GM12865 (cell line): ENCODE data around the gene PDE4D.
A peak's percentile ranks its signal among the peaks of the same experiment; 100 is the strongest.
"Not testable (repeated sequence)": the region's sequence is repeated elsewhere in the genome, so short reads cannot be mapped to it uniquely, and the experiment has no call there.

Experiments
- DNase-seq: peaks from one replicate; pipeline ENCODE4 v3.0.0; 2010; ENCODE audit warnings: low read depth
- H3K4me3 ChIP-seq: 2 replicates; pipeline ENCODE4 v1.5.1; 2011; ENCODE audit warnings: mild to moderate bottlenecking, low read depth, low read length, control low read depth
- CTCF ChIP-seq: IDR thresholded peaks from 2 replicates; pipeline ENCODE4 v1.5.1; 2011; ENCODE audit warnings: low read length, control low read depth, low read depth, inconsistent platforms; ENCODE audit not compliant: insufficient read depth; ENCODE audit errors: missing control alignments

PDE4D gene

DNA sequence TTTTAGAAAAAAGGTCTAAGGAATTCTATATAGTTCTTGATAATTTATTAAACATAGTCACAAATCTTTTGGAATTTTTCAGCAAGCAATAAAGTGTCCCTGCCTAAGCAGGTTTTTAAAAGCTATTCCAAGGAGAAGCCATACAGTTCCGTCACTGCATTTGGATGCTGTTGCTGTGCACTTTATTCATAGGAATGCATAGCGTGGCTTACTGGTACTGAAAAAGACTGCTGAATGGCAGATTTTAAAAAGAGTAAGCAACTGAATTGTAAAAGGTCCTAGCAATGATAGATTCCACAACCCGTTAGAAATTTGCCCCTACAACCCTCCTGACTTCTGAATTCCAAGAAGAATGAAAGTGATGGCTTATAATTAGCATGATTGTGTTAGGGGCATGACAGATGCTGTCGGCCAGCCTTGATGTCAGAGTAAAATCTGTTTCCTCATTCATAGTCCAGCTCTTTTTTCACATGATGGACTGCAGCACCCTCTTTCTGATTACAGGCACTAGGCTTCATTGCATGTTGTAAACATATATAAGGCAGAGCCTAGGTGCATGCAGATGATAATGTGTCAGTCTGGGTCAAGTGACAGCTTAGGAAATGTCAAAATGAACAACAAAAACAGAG, 227.0 kb downstream of the PDE4D start:
- no peak for TF ChIP-seq CTCF
- no peak overlapping the region for H3K4me3 ChIP-seq
- no peak for DNase-seq

GRCh38 chr5:59665832-59666203, 227.7 kb downstream of the PDE4D start:
- not testable (repeated sequence) for DNase-seq, H3K4me3 ChIP-seq
- peak; percentile 5 for TF ChIP-seq CTCF

GRCh38 chr5:59665086-59665831, 228.3 kb downstream of the PDE4D start:
- no peak for TF ChIP-seq CTCF
- H3K4me3 ChIP-seq: no peak overlapping the region
- DNase-seq: no peak

DNA sequence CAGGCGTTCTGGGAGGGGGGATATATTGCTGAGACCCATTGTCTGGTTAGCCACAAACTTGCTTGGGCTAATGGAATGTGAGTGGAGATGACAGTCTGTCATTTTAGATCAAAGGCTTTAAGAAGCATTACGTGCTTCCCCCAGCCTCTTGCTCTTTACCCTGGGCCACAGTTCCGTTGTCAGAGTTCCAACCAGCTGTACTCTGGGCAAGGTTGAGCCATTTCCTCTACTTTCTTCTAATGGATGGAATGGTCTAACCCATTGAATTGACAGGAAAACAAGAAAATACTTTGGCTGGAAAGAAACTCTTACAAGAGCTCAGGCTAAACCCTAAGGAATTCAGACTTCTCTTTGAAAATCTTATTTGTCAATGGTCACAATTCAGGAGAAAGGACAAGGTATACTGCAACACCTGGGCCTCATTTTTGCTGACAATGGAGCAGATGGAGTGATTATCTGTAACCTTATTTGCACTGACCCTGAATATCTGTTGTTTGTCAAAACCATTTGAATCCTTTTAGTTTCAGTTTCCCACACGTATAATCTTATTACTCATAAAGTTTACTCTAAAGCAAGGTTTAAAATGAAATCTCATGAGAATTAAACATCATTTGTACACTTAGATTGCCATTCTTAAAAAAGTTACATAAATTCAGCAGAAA, 231.4 kb downstream of the PDE4D start:
- peak overlapping the region; percentile 5; the same call in 1 of the 2 replicates for H3K4me3 ChIP-seq
- TF ChIP-seq CTCF: no peak
- peak; percentile 28 for DNase-seq

- no peak overlapping the region for H3K4me3 ChIP-seq
- DNase-seq: no peak
- no peak for TF ChIP-seq CTCF
These were observed 232.2 kb downstream of the PDE4D start for GRCh38 chr5:59661311-59661710.

GRCh38 chr5:59660737-59661136, 232.8 kb downstream of the PDE4D start:
- no peak overlapping the region for H3K4me3 ChIP-seq
- TF ChIP-seq CTCF: peak; percentile 32
- peak; percentile 39 for DNase-seq
